GM19043 (cell line): ENCODE measurements around the gene FCHSD2.

Source experiments
- ATAC-seq: cut with Tn5 transposase; IDR thresholded peaks from one replicate; pipeline ENCODE4 v1.9.1; 2021; ENCODE audit warnings: low read depth; ENCODE audit not compliant: unreplicated experiment

Gene FCHSD2

GRCh38 chr11:73019449-73019848 lies 122.7 kb downstream of the FCHSD2 start:
- no peak for ATAC-seq

- no peak for ATAC-seq
Observed at GRCh38 chr11:73018856-73019255, 123.3 kb downstream of the FCHSD2 start.

- ATAC-seq: no peak
Observed at GRCh38 chr11:73017024-73017751, 124.9 kb downstream of the FCHSD2 start.

GRCh38 chr11:73013021-73013420 lies 129.1 kb downstream of the FCHSD2 start:
- no peak for ATAC-seq

GRCh38 chr11:73012121-73012863 lies 129.8 kb downstream of the FCHSD2 start:
- ATAC-seq: no peak

- ATAC-seq: no peak
Observed at GRCh38 chr11:73011126-73011817, 130.8 kb downstream of the FCHSD2 start.

GRCh38 chr11:73009972-73010371 lies 132.1 kb downstream of the FCHSD2 start:
- no peak for ATAC-seq

GRCh38 chr11:73004088-73004487 lies 138.0 kb downstream of the FCHSD2 start:
- no peak for ATAC-seq

- no peak for ATAC-seq
Observed at GRCh38 chr11:73003088-73003487, 139.0 kb downstream of the FCHSD2 start.

GRCh38 chr11:73002214-73002613 lies 139.9 kb downstream of the FCHSD2 start:
- ATAC-seq: no peak

GRCh38 chr11:73001615-73002014 lies 140.5 kb downstream of the FCHSD2 start:
- ATAC-seq: no peak

GRCh38 chr11:72998676-72999075 lies 143.4 kb downstream of the FCHSD2 start:
- ATAC-seq: no peak

GRCh38 chr11:72996959-72997358 lies 145.2 kb downstream of the FCHSD2 start:
- no peak for ATAC-seq

- no peak for ATAC-seq
Observed at GRCh38 chr11:72989727-72990126, 152.4 kb downstream of the FCHSD2 start.

GRCh38 chr11:72988821-72989220 lies 153.3 kb downstream of the FCHSD2 start:
- ATAC-seq: no peak

GRCh38 chr11:72985645-72986044 lies 156.5 kb downstream of the FCHSD2 start:
- ATAC-seq: no peak

GRCh38 chr11:72984453-72985077 lies 157.6 kb downstream of the FCHSD2 start:
- no peak for ATAC-seq

GRCh38 chr11:72983560-72983959 lies 158.6 kb downstream of the FCHSD2 start:
- no peak for ATAC-seq

- no peak for ATAC-seq
Observed at GRCh38 chr11:72981971-72982685, 160.0 kb downstream of the FCHSD2 start.

- ATAC-seq: no peak
Observed at GRCh38 chr11:72981080-72981479, 161.0 kb downstream of the FCHSD2 start.
